ENCODE results near the gene DNAH8.

DNA sequence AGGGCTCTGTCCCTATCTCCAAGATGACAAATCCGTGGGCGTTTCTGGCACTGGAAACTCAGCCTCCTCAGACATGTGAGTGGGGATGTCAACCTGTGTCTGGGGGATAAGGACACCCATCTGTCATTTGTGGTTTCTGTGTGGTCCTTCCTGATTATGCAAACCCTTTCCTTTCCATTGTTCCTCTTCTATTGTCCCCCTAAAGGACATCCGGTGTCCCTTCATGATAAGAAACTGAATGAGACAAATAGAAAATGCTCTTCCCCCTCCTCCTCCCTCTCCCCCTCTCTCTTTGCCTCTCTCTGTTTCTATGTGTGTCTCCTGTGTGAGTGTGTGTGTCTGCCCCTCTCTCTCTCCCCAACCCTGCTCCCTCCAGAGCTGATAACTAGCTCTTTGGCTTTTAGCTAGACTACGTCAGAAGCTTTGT is 322.0 kb downstream of the DNAH8 start:
- TF ChIP-seq, protein P1, sequence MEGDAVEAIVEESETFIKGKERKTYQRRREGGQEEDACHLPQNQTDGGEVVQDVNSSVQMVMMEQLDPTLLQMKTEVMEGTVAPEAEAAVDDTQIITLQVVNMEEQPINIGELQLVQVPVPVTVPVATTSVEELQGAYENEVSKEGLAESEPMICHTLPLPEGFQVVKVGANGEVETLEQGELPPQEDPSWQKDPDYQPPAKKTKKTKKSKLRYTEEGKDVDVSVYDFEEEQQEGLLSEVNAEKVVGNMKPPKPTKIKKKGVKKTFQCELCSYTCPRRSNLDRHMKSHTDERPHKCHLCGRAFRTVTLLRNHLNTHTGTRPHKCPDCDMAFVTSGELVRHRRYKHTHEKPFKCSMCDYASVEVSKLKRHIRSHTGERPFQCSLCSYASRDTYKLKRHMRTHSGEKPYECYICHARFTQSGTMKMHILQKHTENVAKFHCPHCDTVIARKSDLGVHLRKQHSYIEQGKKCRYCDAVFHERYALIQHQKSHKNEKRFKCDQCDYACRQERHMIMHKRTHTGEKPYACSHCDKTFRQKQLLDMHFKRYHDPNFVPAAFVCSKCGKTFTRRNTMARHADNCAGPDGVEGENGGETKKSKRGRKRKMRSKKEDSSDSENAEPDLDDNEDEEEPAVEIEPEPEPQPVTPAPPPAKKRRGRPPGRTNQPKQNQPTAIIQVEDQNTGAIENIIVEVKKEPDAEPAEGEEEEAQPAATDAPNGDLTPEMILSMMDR (IDR thresholded peaks at IDR 0.05; ENCODE audit: insufficient read depth, low read depth, low read length): no peak
- no peak for TF ChIP-seq EZH2 (IDR thresholded peaks at IDR 0.05; ENCODE audit: insufficient read depth, low read length)
